Stimulated activated CD4-positive, alpha-beta T cell treated with anti-CD3 and anti-CD28 coated beads, TNF-alpha, amount 100 ng/mL, for 4 hours (primary cell): ENCODE measurements around the gene SLC22A7.

Source experiments
- DNase-seq, 3 experiments: peaks; one replicate each; pipeline ENCODE4 v3.0.0-alpha.2; 2020; ENCODE audit warnings: low read depth in 3 of 3

The SLC22A7 gene

DNA sequence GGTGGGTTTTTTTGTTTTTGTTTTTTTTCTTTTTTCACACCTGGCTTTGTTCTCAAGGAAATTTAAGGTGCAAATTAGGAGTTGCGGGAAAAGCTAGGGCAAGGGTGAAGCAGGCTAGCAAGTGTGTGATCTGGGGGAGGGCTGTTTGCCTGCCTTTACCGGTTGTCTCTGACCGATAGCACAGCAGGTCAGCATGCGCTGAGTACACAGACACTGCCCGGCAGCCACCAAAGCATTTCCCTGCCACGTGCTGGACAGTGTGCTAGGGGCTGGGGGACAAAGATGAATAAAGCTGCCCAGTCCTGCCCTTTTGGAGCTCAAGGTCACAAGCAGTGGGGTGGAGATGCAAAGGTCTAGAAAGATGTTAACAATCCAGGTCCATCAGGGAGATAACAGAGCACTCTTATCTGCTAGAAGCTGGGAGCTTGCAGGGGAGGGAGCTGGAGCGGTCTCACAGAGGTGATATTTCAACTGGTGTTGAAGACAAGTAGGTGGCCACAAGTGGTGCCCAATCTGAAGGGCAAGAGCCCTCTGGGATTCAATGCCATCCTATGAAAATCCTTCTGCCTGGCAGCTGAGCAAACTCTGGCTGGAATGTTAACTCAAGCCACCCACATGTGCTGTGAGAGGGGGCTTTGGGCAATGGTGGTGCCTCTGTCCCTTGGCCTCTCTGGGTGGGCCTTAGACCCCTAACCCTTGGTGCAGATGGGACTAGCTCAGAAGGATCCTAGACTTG is 30.3 kb upstream of the SLC22A7 start:
- DNase-seq = no peak

DNA sequence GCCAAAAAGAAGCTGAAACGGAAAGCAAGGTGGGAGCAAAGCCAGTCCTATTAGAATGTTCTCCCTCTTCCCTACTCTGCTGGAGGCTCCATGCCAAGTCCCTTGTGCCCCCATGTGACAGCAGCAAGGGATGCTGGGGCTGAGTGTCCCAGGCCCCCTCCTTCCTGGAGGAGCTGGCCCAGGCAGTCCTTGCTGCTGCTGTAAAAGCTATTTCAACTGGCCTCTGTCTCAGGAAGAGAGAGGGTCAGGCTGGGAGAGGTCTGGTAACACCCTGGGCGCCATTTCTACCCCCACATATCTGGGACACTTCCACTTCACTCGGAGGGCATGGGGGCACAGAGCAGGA is 29.7 kb upstream of the SLC22A7 start:
- DNase-seq = no peak

DNA sequence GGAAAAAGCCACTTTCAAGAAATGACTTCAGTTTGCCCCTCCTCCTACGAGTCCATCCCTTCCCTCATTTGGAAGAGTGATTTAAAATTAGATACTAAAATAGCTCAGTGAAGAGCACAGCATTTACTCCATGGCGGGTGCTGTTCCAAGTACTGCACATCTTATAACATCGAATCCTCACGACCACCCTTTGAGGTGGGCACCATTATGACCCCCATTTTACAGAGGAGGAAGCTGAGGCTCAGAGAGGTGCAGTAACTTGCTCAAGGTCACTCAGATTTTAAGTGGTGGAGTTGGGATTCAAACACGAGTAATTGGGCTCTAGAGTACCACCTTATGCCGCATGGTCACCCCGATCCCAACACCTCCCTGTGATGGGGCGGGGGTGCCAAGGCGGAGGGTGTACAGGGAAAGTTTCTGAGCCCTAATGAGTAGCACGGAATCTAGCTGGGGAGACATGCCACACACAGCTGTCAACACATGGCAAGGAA is 29.2 kb upstream of the SLC22A7 start:
- DNase-seq = no peak

DNA sequence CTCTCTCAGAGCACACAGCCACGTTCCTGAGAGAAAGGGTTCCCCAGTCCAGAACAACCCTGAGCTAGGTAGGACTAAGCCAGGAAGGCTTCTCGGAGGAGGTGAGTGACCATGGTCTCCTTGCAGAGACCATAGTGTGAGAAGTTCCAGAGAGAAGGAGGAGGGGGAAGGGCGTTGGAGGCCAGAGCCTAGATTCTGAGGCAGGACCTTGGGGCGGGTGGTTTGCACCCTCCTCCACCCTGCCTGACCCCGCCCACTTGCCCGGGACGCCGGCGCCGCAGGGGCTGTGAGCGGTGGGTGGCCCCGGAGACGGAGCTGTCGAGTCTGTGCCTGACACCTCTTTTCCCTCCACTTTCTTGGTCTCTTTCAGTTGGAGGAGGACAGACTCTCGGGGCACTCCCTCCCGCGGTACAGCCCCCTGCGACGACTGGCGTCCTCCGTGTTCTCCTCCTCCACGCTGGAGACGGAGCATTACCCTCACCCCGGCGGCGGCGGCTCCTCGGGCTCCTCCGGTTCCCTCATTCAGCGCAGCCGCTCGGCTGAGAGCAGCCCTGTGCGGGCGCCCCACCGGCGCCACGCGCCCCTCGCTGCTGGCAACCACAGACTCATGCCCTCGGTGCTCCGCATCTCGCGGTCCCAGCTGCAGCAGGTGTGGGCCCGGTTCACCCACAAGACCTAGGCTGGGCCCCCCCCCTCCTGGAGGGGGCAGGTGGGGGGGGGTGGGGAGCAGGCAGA is 28.6 kb upstream of the SLC22A7 start:
- peak in 2 of 3 experiments; percentile 23 to 41 for DNase-seq

DNA sequence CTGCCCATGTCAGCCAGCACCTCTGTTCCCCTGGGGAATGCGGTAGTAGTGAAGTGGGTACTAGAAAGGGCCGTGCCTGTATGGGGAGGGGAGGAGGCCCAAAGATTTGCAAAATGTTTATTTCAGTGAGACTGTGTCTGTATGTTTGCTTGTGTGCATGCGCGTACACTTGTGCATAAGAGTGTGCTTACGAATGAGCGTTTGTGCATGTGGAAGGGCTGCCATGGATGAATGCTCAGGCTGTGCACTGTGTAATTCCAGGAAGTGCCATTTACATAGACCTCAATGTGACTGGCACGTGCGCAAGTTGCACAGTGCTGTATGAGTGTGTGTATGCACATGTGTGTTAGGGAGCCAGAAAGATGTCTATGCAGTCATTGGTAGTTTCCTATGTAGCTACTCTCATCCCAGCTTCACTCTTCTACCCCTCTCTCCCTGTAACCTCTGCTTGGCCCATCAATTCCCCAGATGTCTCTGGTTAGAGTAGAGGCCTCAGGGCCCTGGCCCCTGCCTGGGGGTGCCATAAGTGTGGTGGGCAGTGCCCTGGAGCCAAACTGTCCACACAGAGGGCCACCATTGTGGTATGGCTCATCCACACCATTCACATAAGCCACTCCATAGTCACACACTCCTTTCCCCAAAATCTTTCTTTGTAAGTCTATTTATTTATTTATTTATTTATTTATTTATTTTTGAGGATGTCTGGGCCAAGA is 26.8 kb upstream of the SLC22A7 start:
- DNase-seq = no peak

DNA sequence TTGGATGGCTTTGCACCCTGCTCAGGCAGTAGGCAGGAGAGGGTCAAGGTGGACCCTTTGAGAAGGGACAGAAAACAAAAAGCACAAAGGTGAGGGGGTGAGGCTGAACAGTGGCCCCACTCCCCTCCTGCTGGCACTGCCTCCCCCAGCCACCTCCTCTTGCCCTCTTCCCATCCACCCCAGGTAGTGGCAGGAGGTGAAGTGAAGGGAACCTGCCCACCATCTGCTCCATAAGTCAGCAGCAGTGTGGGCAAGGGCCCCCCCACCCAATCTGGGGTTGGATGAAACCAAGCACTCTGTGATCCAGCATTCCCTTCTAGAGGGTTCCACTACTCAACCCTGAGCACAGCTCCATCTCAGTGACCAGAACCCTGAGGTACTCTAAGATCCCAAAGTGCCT is 26.1 kb upstream of the SLC22A7 start:
- no peak for DNase-seq

DNA sequence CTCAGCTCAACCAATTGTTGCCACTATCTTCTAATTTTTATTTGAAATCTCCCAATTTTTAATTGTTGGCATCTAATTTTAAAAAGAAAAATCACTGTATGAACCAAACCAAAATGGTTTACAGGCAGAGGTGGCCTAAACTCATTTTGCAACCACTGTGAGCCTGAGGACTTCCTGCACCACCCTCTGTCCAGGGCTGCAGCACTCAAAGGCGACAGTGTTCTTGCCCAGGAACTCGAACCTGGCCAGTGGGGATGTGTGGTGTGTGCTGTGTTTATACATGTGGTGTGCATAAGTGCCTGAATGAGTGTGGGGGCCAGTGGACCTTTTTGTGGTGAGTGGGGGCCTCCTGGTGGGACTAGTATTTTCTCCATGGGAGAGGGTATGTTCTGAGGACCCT is 24.4 kb upstream of the SLC22A7 start:
- no peak for DNase-seq

DNA sequence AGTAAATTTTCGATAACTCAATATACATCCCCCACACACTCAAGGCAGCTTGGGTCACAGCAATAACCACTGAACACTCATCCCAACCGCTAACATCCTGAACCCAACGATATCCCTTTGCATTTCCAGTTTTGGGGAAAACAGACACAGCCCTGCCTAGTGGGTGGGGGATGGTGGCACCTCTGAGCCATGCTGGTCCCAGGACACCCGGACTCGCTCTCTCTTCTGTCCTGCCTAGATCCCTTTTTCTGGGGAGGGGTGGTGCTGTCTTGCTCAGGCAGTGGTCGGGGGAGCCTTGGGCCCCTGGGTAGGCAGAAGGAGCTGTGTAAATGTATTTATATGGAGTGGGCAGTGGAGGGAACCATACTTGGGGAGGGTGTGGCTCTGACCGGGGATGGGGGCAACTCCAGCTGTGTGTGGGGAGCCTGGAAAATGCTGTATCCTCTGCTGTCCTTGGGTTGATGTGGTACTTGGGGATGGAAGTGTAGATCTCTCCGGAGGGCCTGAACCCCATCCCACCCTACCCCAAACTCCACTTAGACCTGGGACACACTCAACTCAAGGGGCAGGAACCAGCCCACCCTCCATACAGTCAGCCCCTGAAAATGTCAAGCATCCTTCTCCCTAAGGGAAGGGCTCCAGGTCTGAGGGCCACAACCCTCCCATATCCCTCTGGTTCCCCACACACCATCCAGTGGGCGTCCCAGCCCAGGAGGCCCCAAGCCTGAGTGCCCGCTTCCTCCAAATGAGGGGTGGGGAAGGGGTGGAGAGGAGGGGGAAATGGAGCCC is 23.7 kb upstream of the SLC22A7 start:
- DNase-seq = no peak

DNA sequence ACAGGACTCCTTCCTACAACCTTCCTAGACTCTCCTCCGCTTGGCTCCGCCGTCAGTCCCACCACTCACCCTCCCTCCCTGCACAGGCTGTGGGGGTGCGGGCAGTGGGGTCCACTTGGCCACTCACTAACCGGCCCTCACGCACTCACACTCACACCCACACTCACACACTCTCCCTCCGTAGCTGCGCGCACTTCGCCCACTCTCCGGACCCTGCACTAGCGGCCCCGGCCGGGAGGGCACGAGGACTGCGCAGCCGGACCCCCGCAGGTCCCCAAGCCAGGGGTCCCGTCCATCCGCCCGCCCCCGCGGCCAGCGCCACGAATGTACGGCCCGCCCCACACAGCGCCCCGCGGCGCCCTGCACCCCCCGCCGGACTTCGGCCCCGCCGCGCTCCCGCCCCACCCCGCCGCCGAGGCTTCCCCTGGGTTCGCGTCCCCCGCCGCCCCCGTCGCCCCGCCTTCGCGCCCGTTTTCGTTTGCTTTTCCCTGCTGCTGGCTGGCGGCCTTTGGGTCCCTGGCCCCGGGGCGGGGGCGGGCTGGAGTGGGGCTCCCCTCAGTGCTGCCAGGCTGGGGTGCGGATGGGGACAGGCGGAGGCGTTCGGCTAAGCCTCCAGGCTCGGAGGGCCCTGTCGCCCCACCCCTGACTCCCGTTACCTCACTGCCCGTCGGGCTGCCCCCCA is 23.0 kb upstream of the SLC22A7 start:
- DNase-seq = peak in 1 of 3 experiments; percentile 20

DNA sequence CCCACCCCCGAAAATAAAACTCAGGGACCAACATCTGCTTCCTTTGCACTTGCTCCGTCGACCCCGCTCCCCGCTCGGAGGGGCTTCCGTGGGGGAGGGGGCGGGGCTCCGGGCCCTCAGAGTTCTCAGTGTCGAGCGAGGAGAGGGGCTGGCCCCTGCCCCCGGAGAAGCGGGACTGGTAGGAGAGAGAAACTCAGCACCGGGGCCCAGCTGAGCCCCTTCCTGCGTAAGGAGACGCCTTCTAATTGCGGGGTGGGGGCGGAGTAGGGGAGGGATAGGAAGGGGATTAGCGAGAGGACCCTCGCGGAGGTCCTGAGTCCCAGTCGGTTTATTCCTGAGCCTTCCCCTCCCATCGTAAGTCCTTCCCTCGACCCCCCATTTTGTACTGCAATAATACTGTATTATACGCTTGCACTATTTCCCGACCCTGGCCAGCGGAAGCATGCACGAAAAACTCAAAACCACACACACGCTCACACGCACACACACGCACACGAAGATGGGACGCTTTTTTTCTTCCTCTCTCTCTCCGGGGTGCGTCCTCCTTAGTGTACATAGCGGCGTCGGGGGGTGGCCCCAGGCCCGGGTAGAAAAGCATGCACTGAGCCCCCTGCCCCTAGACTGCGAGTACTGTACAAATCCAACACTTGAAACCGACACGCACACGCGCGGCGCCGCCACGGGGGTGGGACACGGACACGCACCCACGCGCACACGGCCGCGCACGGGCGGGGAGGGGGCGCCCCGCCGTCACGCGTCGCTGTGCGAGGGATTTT is 22.1 kb upstream of the SLC22A7 start:
- DNase-seq = no peak

DNA sequence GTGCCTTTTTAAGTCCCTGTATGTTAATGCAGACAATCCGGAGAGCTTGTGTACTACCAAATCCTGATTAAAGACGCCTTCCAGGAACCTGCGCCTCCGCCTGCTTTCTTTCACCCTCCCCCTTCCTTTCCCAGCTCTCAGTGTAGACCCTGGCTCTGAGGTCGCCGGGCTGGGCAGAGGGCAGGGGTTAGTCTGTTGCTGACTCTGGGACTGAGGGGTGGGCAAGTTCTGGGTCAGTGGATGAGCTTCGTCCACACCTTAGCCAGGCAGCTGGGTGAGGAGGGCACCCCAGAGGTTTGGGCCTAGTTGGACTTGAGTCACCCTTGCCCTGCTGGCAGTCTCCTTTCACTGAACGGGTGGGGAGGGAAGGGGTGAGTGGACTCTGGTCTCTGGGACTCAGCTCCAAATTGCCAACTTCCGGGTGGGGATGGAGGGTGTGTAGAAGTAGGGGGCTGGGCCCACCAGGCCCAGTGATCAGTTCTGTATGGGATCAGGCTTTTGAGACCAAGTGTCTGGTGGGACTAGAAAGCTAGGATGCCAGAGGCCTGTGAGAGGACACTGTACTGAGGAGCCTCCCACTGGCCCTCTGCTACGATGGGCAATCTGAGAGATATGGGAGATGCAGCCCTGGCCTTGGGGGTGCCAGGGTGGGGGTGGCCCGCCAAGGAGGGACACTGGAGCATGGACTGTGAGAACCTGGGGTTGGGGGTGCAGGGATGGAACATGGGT is 21.3 kb upstream of the SLC22A7 start:
- no peak for DNase-seq

DNA sequence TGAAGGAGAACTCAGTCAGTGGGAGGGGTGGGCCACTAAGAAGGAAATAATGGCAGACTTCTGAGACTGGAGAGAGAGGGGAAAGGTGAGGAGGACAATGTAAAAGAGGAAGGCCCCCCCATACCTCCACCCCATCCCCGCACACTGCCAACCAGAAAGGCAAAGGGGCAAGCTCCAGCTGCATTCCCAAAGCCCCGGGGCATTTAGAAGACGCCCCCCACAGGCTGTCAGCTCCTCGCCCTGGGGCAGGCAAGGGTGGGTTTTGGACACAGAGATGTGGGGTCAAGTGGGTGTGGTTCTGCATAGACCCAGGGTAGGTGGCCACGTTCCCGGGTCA is 20.8 kb upstream of the SLC22A7 start:
- no peak for DNase-seq

DNA sequence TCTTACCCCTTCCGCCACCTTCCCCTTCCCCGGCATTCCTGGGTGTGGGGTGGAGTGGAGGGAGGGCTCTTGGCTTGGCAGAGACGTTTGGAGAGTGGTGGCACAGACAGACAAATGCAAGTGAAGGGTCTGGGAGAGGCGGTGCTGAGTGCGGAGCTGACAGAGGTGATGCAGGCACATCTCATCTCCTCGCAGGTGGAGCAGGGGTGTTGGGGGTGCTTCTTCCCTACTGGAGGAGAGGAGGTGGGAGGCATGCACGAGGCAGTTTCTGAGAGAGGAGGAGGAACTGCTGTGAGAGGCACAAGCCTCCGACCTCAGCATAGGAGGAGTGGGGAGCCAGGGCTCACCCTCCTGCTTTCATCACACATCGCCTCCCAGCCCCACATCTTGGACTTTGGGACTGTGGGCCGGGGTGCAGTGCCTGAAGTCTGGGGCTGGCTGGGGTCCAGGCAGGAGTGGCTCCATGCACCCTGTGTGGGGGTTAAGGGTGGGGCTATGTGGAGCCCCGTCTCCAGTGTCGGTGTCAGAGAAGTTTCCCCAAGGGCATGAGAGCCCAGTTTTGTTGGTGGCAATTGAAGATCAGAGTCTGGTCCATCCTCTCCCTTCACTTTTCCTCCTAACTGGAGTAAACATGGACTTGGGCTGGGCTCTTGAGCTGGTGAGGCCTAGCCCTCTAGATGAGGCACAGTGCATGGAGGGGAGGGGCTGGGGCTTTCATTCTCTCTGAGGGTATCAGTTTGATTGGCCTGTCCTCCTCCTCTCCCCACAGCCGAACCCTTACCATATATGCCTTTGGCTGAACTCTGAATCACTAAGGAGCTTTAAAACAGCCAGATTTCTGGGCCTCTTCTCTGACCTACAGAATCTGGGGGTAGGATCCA is 20.2 kb upstream of the SLC22A7 start:
- no peak for DNase-seq

DNA sequence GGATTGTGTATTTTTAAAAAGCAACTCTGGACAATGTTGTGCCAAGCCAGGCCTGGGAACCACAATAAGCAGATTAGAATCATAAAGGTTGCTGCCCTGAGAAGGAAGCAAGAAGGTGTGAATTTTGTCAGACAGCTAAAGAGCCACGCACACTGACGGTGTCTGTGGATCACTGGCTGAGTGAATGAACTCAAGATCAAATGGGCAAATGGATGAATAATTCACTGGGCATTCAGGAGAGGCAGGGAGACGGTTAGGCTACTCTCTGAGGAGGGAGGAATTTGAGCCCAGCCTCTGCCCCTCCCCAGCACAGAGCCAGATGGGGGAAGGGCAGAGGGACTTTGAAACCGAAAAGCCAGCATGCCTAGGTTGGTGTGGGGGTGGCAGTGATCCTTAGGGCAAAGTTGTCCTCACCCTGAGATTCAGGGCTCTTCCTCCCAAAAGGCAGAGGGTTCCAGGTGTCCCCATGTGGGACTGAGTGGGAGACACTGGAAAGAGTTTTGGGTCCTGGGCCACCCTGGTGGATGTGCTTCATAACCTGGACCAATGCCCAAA is 19.5 kb upstream of the SLC22A7 start:
- no peak for DNase-seq

DNA sequence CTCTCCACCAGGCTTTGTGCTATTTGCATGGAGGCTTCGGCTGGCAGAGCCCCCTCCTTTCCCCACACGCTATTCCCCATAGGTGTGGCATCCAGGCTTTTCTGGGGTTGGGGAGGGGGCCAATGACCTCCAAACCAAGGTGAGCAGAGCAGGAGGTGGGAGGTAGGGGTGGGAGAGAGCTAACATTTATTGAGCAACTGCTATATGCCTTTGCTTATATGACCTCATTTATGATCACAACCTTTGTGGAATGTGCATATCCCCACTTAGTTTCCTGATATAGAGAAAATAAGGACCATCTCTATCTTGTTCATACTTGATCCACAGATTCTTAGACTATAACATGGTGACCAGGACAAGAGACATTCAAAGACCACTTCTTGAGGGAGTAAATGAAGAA is 17.8 kb upstream of the SLC22A7 start:
- DNase-seq = no peak

DNA sequence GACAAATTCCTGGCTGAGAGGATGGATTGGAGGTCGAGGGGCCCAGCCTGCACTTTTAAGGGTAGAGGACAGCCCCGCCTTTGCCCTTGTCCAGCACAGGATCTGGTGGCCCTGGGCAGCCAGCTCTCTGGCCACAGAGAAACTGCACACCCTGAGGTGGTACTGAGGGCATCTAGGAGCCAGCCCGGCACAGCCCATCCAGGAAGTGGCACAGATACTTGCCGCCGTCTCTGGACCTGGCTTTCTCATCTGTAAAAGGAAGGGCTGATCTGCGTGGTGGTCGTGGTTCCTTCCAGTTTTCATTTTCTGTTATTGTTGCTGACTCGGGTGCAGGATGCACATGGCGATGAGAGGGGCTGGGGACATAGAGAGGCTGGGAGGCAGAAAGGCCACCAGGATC is 16.0 kb upstream of the SLC22A7 start:
- no peak for DNase-seq

DNA sequence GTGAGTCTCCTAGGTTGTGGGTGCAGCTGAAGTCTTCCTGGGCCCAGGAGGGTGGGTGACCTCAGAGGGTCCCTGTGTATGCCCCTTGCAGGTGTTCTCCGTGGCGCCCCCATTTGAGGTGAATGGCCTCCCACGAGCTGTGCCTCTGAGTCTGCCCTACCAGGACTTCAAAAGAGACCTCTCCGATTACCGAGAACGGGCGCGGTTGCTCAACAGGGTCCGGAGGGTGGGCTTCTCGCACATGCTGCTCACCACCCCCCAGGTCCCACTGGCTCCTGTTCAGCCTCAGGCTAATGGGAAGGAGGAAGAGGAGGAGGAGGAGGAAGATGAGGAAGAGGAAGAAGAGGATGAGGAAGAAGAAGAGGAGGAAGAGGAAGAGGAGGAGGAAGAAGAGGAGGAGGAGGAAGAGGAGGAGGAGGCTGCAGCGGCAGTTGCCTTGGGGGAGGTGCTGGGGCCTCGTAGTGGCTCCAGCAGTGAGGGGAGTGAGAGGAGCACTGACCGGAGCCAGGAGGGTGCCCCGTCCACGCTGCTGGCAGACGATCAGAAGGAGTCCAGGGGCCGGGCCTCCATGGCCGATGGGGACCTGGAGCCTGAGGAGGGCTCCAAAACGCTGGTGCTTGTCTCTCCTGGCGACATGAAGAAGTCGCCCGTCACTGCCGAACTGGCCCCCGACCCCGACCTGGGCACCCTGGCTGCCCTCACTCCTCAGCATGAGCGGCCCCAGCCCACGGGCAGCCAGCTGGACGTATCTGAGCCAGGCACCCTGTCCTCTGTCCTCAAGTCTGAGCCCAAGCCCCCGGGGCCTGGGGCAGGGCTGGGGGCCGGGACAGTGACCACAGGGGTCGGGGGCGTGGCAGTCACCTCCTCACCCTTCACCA is 15.2 kb upstream of the SLC22A7 start:
- no peak for DNase-seq

DNA sequence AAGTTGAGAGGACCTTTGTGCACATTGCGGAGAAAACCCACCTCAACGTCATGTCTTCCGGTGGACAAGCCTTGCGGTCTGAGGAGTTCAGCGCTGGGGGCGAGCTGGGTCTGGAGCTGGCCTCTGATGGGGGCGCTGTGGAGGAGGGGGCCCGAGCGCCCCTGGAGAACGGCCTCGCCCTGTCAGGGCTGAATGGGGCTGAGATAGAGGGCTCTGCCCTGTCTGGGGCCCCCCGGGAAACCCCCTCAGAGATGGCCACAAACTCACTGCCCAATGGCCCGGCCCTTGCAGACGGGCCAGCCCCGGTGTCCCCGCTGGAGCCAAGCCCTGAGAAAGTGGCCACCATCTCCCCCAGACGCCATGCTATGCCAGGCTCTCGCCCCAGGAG is 14.6 kb upstream of the SLC22A7 start:
- DNase-seq = no peak
